Naive B cell (primary cell): ENCODE data around the gene DACT2. TPM values are rescaled to one million over a fixed set of nuclear protein-coding genes. Genes with fewer than 3 reads are reported as not detected.

Experiments used
- ATAC-seq, 2 donors: fragments of 150-1000 bp; cut with Tn5 transposase; 2 replicates each; pipeline ENCODE4 v1.10.0; 2021; ENCODE audit warnings: low read depth in 2 of 2, mild to moderate bottlenecking in 2 of 2, moderate library complexity in 2 of 2
- DNase-seq: peaks from one replicate; pipeline ENCODE4 v3.0.0; 2022
- H3K27ac Mint-ChIP-seq, 6 donors: one replicate each; pipeline ENCODE4 v1.8.0; 2020 to 2022; ENCODE audit warnings: mild to moderate bottlenecking in 6 of 6, mixed read lengths in 6 of 6, moderate library complexity in 5 of 6, inconsistent platforms in 2 of 6
- H3K27me3 Mint-ChIP-seq, 3 donors: one replicate each; pipeline ENCODE4 v1.8.0; 2021 to 2022; ENCODE audit warnings: mixed read lengths in 3 of 3, mild to moderate bottlenecking in 1 of 3
- H3K36me3 Mint-ChIP-seq, 2 donors: one replicate each; pipeline ENCODE4 v1.8.0; 2020 to 2022; ENCODE audit warnings: mixed read lengths in 2 of 2, inconsistent platforms in 1 of 2, mild to moderate bottlenecking in 1 of 2
- H3K4me1 Mint-ChIP-seq, 3 donors: one replicate each; pipeline ENCODE4 v1.8.0; 2020 to 2022; ENCODE audit warnings: mixed read lengths in 3 of 3, inconsistent platforms in 1 of 3, mild to moderate bottlenecking in 1 of 3, moderate library complexity in 1 of 3
- H3K4me3 Mint-ChIP-seq, 8 donors: one replicate each; pipeline ENCODE4 v1.8.0; 2020 to 2022; ENCODE audit warnings: mild to moderate bottlenecking in 8 of 8, mixed read lengths in 8 of 8, moderate library complexity in 8 of 8, inconsistent platforms in 2 of 8
- H3K9me3 Mint-ChIP-seq, 7 donors: one replicate each; pipeline ENCODE4 v1.8.0; 2020 to 2022; ENCODE audit warnings: mixed read lengths in 7 of 7, mild to moderate bottlenecking in 5 of 7, inconsistent platforms in 2 of 7, moderate library complexity in 1 of 7
- polyA plus RNA-seq, 6 donors: library from polyadenylated mRNA; unstranded; fragments of 300-500 nt; fragmentation: Illumina TruSeq; gene quantifications; one replicate each; pipeline ENCODE4 v1.2.3, GENCODE V29; 2021; ENCODE audit warnings: low read depth in 6 of 6

The DACT2 gene
- polyA plus RNA-seq, 6 donors from 2014 or later, result not detected

DNA sequence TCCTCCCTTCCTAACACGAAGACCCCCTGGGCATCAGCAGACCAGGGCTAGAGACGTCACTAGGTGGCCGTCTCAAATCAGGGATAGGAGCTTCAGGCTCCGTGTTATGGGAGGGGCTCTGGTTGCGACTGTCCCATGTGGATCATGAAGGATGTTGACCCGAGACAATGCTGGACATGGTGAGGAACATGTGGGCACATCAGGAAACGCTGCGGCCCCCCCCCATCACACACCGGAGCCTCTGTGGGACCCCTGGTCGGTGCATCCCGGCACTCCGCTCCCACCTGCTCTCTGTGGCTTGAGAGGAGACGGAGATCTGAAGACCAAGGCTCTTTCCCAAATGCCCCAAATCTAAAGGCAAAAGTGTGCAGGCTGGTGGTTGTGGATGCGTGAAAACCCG is 54.2 kb downstream of the DACT2 start:
- peaks cover 0 to 3% (median 0%) of the 10 kb centered on the region in 3 donors for H3K4me1 Mint-ChIP-seq
- H3K9me3 Mint-ChIP-seq, result peaks cover 0 to 10% (median 5%) of the 10 kb centered on the region in 7 donors
- ATAC-seq, result no peak
- no peak overlapping the region for H3K4me3 Mint-ChIP-seq
- H3K36me3 Mint-ChIP-seq, result no peaks in the 10 kb centered on the region
- H3K27ac Mint-ChIP-seq, result no peak overlapping the region
- peaks cover 0 to 7% (median 5%) of the 10 kb centered on the region in 3 donors for H3K27me3 Mint-ChIP-seq
- no peak for DNase-seq

DNA sequence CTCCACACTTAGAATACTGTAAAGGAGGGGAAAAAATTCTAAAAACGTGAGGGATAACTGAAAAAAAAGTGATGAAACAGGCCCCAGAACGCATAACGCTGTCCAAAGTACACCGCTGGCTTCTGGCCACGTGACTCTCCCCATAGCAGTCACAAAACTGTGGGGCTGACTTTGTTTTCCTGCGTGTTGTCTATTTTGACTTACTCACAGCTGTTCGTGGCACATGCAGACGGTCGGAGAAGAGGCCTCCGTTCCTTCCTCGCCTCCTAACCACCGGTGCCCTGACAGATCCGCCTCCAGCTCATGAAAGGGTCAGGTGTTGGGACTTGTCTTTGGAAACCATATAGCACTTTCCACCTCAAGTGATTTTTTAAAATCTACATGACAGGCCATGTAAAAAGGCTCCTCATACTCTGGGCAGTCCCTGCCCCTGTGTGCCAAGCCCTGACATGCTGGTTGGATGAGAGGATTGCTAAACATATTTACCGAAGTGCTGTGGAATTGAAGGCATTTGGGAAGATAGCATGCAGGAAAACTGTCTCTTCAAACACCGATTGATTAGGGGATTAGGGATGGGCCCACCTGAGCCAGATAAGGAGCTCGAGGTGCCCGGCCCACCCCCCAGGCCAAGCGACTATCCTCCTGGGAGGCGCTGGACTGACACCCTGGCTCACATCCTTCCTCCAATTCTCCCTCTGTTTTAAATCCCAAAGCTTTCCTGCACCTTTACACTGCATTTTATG is 54.8 kb downstream of the DACT2 start:
- Mint-ChIP-seq H3K4me3 (no peak overlapping the region), H3K36me3 (no peaks in the 10 kb centered on the region), H3K9me3 (peaks cover 0 to 7% (median 4%) of the 10 kb centered on the region in 7 donors), H3K27me3 (peaks cover 0 to 7% (median 5%) of the 10 kb centered on the region in 3 donors), H3K4me1 (peaks cover 0 to 3% (median 0%) of the 10 kb centered on the region in 3 donors), H3K27ac (no peak overlapping the region)
- no peak for ATAC-seq
- DNase-seq, result no peak

DNA sequence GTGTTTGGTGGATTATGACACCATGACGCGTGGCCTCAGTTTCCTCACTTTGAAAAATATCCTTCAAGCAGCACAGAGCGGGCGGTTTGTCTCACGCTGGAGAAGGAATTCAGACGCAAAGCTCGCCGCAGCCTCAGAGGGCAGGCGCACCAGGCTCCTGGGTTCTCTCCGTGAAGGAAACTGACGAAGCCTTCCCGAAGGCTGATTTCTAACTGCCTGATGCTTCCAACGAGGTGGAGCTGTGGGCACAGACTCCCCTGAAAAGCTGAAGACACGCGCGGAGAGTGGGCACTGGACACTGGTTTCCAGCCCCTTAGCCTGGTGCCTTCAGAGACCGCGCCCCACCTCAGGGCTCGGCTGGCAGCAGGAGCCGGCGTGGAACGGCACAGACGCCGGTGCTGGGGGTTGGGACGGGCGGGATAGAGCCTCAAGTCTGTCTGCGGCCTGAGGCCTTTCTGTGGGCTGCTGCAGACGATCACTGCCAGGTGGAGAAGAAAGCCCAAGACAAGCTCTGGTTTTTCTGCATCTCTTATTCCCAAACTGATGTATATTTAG is 56.1 kb downstream of the DACT2 start:
- Mint-ChIP-seq H3K27ac (no peak overlapping the region), H3K9me3 (peaks cover 0 to 5% (median 2%) of the 10 kb centered on the region in 7 donors), H3K27me3 (peaks cover 0 to 2% (median 0%) of the 10 kb centered on the region in 3 donors), H3K4me3 (no peak overlapping the region), H3K4me1 (no peaks in the 10 kb centered on the region), H3K36me3 (no peaks in the 10 kb centered on the region)
- ATAC-seq (no peak), DNase-seq (no peak)

DNA sequence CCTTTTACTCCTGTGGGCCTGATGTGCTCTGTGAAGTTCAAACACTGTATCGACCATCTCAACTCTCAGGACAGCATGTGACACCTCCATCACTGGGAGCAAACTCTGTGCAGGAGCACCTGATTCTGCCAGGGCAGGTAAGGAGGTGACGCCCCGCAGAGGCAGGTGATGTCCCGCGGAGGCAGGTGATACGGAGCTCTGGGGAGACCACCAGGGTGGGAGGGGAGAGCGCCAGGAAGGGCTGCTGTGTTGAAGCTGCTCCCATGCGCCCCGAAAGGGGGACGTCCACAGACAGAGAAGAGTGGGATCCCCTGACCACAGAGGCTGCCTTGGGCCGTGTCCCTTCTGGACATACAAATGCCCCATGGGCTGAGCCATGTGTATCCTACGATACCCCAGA is 58.3 kb downstream of the DACT2 start:
- H3K4me1 Mint-ChIP-seq, result no peaks in the 10 kb centered on the region
- no peaks in the 10 kb centered on the region for H3K27me3 Mint-ChIP-seq
- H3K36me3 Mint-ChIP-seq, result peaks cover 0 to 10% of the 10 kb centered on the region in 2 donors
- H3K27ac Mint-ChIP-seq, result no peak overlapping the region
- DNase-seq (no peak), ATAC-seq (no peak)
- H3K4me3 Mint-ChIP-seq, result no peak overlapping the region
- H3K9me3 Mint-ChIP-seq, result peaks cover 4 to 14% (median 5%) of the 10 kb centered on the region in 7 donors

DNA sequence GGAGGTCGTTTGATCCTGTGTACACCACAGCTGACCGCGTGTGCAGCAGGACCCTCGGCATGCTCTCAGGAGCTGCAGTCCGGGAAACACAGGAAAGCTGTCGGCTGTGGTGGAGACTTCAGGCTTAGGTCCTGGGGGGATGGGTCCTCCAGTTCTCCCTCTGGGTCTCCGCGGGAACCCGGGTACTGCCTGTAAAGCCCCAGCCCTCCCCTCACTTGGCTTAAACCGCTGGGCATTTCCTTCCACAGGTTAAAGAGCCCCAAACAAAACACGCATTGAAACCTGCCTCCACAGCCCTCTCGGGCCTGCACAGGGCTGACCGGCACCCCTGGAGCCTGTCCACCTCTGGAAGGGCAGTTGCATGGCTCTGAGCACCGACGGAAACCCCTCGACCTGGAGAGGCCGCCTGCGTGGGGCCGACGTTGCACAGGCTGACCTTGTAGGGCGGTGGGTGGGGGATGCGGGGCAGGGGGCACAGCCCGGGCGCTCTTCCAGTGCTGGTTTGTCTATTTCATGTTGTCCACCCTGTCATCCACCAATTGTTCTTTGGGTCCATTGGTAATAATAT is 59.1 kb downstream of the DACT2 start:
- peaks cover 0 to 10% of the 10 kb centered on the region in 2 donors for H3K36me3 Mint-ChIP-seq
- DNase-seq, result no peak
- H3K4me1 Mint-ChIP-seq, result no peaks in the 10 kb centered on the region
- peaks cover 5 to 21% (median 10%) of the 10 kb centered on the region in 7 donors for H3K9me3 Mint-ChIP-seq
- no peak for ATAC-seq
- no peaks in the 10 kb centered on the region for H3K27me3 Mint-ChIP-seq
- H3K27ac Mint-ChIP-seq, result no peak overlapping the region
- H3K4me3 Mint-ChIP-seq, result no peak overlapping the region

DNA sequence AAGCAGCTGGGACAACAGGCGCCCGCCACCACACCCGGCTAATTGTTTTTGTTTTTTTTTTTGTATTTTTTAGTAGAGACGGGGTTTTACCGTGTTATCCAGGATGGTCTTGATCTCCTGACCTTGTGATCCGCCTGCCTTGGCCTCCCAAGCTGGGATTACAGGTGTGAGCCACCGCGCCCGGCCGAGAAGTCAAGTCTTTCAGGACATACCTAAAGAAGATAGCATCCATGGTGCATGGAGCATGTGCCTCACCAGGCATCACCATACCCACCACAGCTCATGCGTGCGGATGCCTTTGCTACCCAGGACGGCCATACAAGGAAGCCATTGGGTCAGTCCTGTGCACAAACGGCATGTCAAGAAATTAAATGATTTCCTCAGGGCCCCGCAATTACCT is 60.8 kb downstream of the DACT2 start:
- DNase-seq (no peak), ATAC-seq (no peak)
- H3K9me3 Mint-ChIP-seq, result peaks cover 5 to 29% (median 13%) of the 10 kb centered on the region in 7 donors
- no peak overlapping the region for H3K27ac Mint-ChIP-seq
- H3K4me1 Mint-ChIP-seq, result no peaks in the 10 kb centered on the region
- H3K36me3 Mint-ChIP-seq, result peaks cover 0 to 10% of the 10 kb centered on the region in 2 donors
- H3K4me3 Mint-ChIP-seq, result peak overlapping the region in 1 of 8 donors; percentile 29
- no peaks in the 10 kb centered on the region for H3K27me3 Mint-ChIP-seq

DNA sequence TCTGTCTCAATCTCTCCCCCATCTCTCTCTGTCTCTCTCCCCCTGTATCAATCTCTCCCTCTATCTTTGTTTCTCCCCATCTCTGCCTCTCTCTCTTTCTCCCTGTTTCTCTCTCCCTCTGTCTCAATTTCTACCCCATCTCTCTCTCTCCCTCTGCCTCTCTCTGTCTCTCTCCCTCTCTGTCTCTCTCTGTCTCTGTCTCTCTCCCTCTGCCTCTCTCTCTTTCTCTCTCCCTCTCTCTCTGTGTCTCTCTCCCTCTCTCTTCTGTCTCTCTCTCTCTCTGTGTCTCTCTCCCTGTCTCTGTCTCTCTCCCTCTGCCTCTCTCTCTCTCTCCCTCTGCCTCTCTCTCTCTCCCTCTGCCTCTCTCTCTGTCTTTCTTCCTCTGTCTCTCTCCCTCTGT is 62.6 kb downstream of the DACT2 start:
- no peak for ATAC-seq
- no peaks in the 10 kb centered on the region for H3K4me1 Mint-ChIP-seq

More for the DNA sequence above, 62.6 kb downstream of the DACT2 start:
- Mint-ChIP-seq H3K4me3 (no peak overlapping the region), H3K27me3 (no peaks in the 10 kb centered on the region), H3K9me3 (peaks cover 5 to 29% (median 13%) of the 10 kb centered on the region in 7 donors), H3K36me3 (peaks cover 0 to 10% of the 10 kb centered on the region in 2 donors), H3K27ac (no peak overlapping the region)
- DNase-seq, result no peak

Other genes starting within 250 kb of the DACT2 start
- not detected for gene FRMD1, start 240.6 kb downstream of the DACT2 start, polyA plus RNA-seq
- under 1 TPM in 4 of 6 donors, not detected in 2; 0.12 to 0.34 (median 0.13) TPM for gene SMOC2, start 121.4 kb upstream of the DACT2 start, polyA plus RNA-seq